ENCODE measurements around the gene SAT2.

DNA sequence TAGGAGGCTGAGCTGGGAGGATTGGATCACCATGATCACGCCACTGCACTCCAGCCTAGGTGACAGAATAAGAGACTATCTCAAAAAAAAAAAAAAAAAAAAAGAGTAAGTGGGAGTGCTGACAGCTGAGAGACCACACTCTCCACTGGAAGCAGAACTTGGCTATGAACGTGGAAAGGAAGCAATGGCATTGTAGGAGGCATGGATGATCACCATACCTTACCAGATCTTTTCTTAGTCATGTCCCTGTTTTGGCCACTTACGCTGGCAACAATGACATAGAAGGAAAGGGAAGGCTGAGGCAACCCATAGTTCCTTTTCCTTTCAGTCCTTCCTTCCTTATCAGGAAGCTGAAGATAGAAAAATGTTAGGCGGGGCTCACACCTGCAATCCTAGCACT lies 19.4 kb upstream of the SAT2 start:
- TF ChIP-seq POLR2A (IDR thresholded peaks at IDR 0.05) = no peak
- TF ChIP-seq, protein P1, sequence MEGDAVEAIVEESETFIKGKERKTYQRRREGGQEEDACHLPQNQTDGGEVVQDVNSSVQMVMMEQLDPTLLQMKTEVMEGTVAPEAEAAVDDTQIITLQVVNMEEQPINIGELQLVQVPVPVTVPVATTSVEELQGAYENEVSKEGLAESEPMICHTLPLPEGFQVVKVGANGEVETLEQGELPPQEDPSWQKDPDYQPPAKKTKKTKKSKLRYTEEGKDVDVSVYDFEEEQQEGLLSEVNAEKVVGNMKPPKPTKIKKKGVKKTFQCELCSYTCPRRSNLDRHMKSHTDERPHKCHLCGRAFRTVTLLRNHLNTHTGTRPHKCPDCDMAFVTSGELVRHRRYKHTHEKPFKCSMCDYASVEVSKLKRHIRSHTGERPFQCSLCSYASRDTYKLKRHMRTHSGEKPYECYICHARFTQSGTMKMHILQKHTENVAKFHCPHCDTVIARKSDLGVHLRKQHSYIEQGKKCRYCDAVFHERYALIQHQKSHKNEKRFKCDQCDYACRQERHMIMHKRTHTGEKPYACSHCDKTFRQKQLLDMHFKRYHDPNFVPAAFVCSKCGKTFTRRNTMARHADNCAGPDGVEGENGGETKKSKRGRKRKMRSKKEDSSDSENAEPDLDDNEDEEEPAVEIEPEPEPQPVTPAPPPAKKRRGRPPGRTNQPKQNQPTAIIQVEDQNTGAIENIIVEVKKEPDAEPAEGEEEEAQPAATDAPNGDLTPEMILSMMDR (IDR thresholded peaks at IDR 0.05) = no peak

Measured in Peyer's patch (tissue), 4 donors.